Osteocyte (in vitro differentiated cells): Measurements from ENCODE around the gene CCAR1. TPM values are rescaled to one million over a fixed set of nuclear protein-coding genes. Genes with fewer than 3 reads are reported as not detected.

Experiments used
- microRNA-seq: library from miRNA; unstranded; fragments of <30 nt; microRNA quantifications from one replicate; pipeline ENCODE4 v1.1.0, GENCODE V29; 2020; ENCODE audit not compliant: unreplicated experiment
- total RNA-seq: library from RNA; stranded (reverse); gene quantifications from 2 replicates; pipeline ENCODE4 v1.2.1, GENCODE V29; 2021

Gene CCAR1
- total RNA-seq, 1 donor from 2014 or later, result 75.9 TPM

Small RNAs within 50 kb of the gene (microRNA-seq; reads per million reads assigned to microRNA genes)
- gene MIR1254-1, result not detected

Other genes starting within 250 kb of the CCAR1 start
- gene DNA2, start 249.3 kb upstream of the CCAR1 start, total RNA-seq, result 6.0 and 8.2 TPM in 2 replicates
- gene SLC25A16, start 193.7 kb upstream of the CCAR1 start, total RNA-seq, result 21.9 and 26.5 TPM in 2 replicates
- gene TET1, start 160.9 kb upstream of the CCAR1 start, total RNA-seq, result 20.4 and 20.9 TPM in 2 replicates
- gene STOX1, start 106.3 kb downstream of the CCAR1 start, total RNA-seq, result 1.3 and 1.6 TPM in 2 replicates
- 37.6 and 41.4 TPM in 2 replicates for gene DDX50, start 180.1 kb downstream of the CCAR1 start, total RNA-seq
- gene DDX21, start 234.9 kb downstream of the CCAR1 start, total RNA-seq, result 53.9 and 54.1 TPM in 2 replicates